Pericardium fibroblast (primary cell): ENCODE measurements around the gene SUV39H2. TPM values are rescaled to one million over a fixed set of nuclear protein-coding genes. Genes with fewer than 3 reads are reported as not detected.

Experiments used
- total RNA-seq: library from RNA; depleted of rRNA; stranded (reverse); fragments of >200 nt; gene quantifications from 2 replicates; pipeline ENCODE4 v1.2.3, GENCODE V29; 2015

SUV39H2 gene
- total RNA-seq: 3.2 and 6.8 TPM in 2 replicates

GRCh38 chr10:14878266-14879123 is at the start of gene SUV39H2:
SUV39H2 (plus strand) TSS chr10:14878866; CDS start chr10:14878889, 23 bp downstream.

GRCh38 chr10:14837757-14838581 is 40.7 kb upstream of the SUV39H2 start, which contains the start of the genes CDNF, HSPA14 and MSANTD7:
CDNF (minus strand) TSS chr10:14838037; CDS start chr10:14837946, 91 bp downstream.
HSPA14 (plus strand) TSS chr10:14838306; CDS start chr10:14838403, 97 bp downstream.
MSANTD7 (plus strand) TSS chr10:14838306; CDS start chr10:14842285, 3,979 bp downstream.

Other genes with a start within 250 kb of the SUV39H2 start
- 2.4 and 27.2 TPM in 2 replicates for gene FAM107B, start 104.0 kb upstream of the SUV39H2 start, total RNA-seq
- gene CDNF, start 40.8 kb upstream of the SUV39H2 start, total RNA-seq: 0.09 and 4.8 TPM in 2 replicates
- 8.1 and 10.4 TPM in 2 replicates for gene HSPA14, start 40.6 kb upstream of the SUV39H2 start, total RNA-seq
- 10.7 and 11.1 TPM in 2 replicates for gene MSANTD7, start 40.6 kb upstream of the SUV39H2 start, total RNA-seq
- gene DCLRE1C, start 75.2 kb downstream of the SUV39H2 start, total RNA-seq: 2.9 and 5.5 TPM in 2 replicates
- not detected in 2 replicates for gene MEIG1, start 80.5 kb downstream of the SUV39H2 start, total RNA-seq
- gene OLAH, start 165.1 kb downstream of the SUV39H2 start, total RNA-seq: 0.23 and 2.0 TPM in 2 replicates
- gene ACBD7, start 209.9 kb downstream of the SUV39H2 start, total RNA-seq: 0.47 and 2.5 TPM in 2 replicates
- 14.2 and 14.9 TPM in 2 replicates for gene RPP38, start 218.5 kb downstream of the SUV39H2 start, total RNA-seq